T-helper 1 cell treated with Interleukin-12 subunit alpha and Interleukin-12 subunit beta and Interleukin-4 antibody, amounts not matched to agents 30 μg/mL and 1 μg/mL, for 36 hours (primary cell): ENCODE results near the gene GCAT.

Source experiments
- H3K27ac Mint-ChIP-seq: one replicate; pipeline ENCODE4 v1.8.0; 2021; ENCODE audit warnings: mild to moderate bottlenecking, mixed read lengths
- H3K27me3 Mint-ChIP-seq: one replicate; pipeline ENCODE4 v1.8.0; 2021; ENCODE audit warnings: low read depth, mixed read lengths
- H3K36me3 Mint-ChIP-seq: one replicate; pipeline ENCODE4 v1.8.0; 2021; ENCODE audit warnings: low read depth, mixed read lengths
- H3K4me1 Mint-ChIP-seq: one replicate; pipeline ENCODE4 v1.8.0; 2021; ENCODE audit warnings: low read depth, mixed read lengths
- H3K4me3 Mint-ChIP-seq: one replicate; pipeline ENCODE4 v1.8.0; 2021; ENCODE audit warnings: mild to moderate bottlenecking, moderate library complexity, mixed read lengths
- H3K9me3 Mint-ChIP-seq: one replicate; pipeline ENCODE4 v1.8.0; 2021; ENCODE audit warnings: mixed read lengths

GCAT gene

DNA sequence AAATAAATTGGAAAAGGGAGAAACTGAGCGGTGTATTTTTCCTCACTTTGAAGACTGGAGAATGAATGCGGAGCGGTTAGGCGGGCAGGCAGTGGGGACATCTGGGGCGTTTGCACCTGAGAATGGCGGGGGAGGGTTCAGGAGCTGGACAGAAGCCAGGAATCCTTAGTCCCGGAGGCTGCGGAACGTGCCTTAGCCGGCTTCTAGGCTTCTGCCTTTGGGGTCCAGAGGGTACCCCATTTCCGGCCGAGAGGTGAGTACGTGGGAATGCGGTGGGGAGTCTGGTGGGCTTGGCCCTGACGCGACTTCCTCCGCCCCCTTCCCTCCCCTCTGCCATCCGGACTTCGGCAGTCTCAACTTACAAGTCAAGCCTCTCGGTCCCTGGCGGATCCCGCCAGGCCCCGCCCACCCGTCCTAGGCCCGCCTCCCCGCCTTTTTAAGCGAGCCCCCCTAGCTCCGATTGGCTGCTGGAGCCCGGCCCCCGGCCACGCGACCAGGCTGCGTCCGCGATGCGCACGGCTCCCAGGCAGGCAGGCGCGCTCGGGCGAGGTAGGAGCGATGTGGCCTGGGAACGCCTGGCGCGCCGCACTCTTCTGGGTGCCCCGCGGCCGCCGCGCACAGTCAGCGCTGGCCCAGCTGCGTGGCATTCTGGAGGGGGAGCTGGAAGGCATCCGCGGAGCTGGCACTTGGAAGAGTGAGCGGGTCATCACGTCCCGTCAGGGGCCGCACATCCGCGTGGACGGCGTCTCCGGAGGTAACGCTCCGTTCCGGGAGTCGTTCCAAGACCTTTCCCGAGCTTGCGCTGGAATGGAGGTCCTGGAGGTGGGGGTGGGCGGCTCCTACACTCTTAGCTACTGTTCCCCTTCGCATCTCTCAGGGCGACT lies at the start of gene GCAT:
TSS of gene GCAT (plus strand) at position 525 of the 884 bp plus-strand sequence. CDS start at position 559, 34 bp downstream.
- Mint-ChIP-seq H3K4me1 (peaks cover 38% of the 10 kb centered on the region), H3K36me3 (peaks cover 3% of the 10 kb centered on the region), H3K27me3 (peaks cover 33% of the 10 kb centered on the region), H3K27ac (peak within 1 kb of the TSS; percentile 41), H3K9me3 (no peaks in the 10 kb centered on the region), H3K4me3 (peak within 1 kb of the TSS; percentile 77)

- peaks cover 8% of the 10 kb centered on the region for H3K36me3 Mint-ChIP-seq
- no peak overlapping the region for H3K27ac Mint-ChIP-seq
- H3K9me3 Mint-ChIP-seq = no peaks in the 10 kb centered on the region
- H3K4me1 Mint-ChIP-seq = peaks cover 1% of the 10 kb centered on the region
- no peak overlapping the region for H3K4me3 Mint-ChIP-seq
- no peaks in the 10 kb centered on the region for H3K27me3 Mint-ChIP-seq
Measured at GRCh38 chr22:37758694-37759093, 49.0 kb upstream of the GCAT start.

DNA sequence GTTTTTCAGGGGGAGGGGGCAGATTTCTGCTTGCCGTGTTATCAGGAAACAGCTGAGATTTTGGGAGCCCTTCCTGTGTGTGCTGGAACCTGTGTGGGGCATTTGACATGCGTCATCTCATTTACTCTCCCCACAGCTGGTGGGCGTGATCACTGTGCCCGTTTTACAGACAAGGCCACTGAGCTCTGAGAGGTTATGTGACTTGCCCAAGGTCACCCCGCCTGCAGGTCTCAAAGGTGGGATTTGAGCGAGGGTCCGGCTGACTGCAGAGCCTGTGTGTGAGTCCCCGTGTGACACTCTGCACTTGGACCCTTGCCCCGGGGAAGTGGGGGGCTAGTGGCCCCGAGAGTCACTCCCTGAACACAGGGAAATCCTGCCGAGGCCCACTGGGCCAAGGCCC lies 48.5 kb upstream of the GCAT start:
- no peaks in the 10 kb centered on the region for H3K9me3 Mint-ChIP-seq
- H3K27me3 Mint-ChIP-seq = no peaks in the 10 kb centered on the region
- H3K27ac Mint-ChIP-seq = no peak overlapping the region
- H3K36me3 Mint-ChIP-seq = peaks cover 13% of the 10 kb centered on the region
- no peak overlapping the region for H3K4me3 Mint-ChIP-seq
- H3K4me1 Mint-ChIP-seq = peaks cover 1% of the 10 kb centered on the region

- no peak overlapping the region for H3K4me3 Mint-ChIP-seq
- H3K27ac Mint-ChIP-seq = no peak overlapping the region
- H3K36me3 Mint-ChIP-seq = peaks cover 13% of the 10 kb centered on the region
- H3K4me1 Mint-ChIP-seq = peaks cover 1% of the 10 kb centered on the region
- no peaks in the 10 kb centered on the region for H3K27me3 Mint-ChIP-seq
- H3K9me3 Mint-ChIP-seq = no peaks in the 10 kb centered on the region
Measured at GRCh38 chr22:37760152-37760551, 47.6 kb upstream of the GCAT start.

GRCh38 chr22:37762389-37762836 lies 45.3 kb upstream of the GCAT start:
- peaks cover 1% of the 10 kb centered on the region for H3K4me1 Mint-ChIP-seq
- H3K9me3 Mint-ChIP-seq = no peaks in the 10 kb centered on the region
- no peak overlapping the region for H3K4me3 Mint-ChIP-seq
- H3K27me3 Mint-ChIP-seq = no peaks in the 10 kb centered on the region
- H3K36me3 Mint-ChIP-seq = peaks cover 8% of the 10 kb centered on the region
- no peak overlapping the region for H3K27ac Mint-ChIP-seq

DNA sequence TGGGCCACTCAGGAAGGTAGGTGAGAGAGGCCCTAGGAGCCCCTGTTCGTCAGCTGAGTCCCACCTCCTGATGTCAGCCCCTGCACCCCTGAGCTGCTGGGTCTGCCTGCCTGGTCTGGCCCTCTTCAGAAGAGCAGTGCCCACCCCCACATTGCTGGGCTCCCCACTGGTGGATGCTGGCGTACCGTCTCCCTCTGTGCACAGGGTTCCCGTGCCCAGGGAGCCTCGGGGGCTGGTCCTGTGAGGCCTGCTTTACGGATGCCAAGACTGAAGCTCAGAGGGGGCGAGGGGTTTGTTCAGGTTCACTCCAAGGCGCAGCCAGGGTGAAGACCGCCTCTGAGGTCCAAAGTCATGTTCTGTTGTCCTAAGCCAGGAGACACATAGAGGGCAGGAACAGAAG lies 44.7 kb upstream of the GCAT start:
- Mint-ChIP-seq H3K4me3 (no peak overlapping the region), H3K36me3 (peaks cover 8% of the 10 kb centered on the region), H3K9me3 (no peaks in the 10 kb centered on the region), H3K27ac (no peak overlapping the region), H3K27me3 (no peaks in the 10 kb centered on the region), H3K4me1 (peaks cover 1% of the 10 kb centered on the region)

GRCh38 chr22:37763652-37764051 lies 44.1 kb upstream of the GCAT start:
- Mint-ChIP-seq H3K27ac (no peak overlapping the region), H3K36me3 (peaks cover 5% of the 10 kb centered on the region)

DNA sequence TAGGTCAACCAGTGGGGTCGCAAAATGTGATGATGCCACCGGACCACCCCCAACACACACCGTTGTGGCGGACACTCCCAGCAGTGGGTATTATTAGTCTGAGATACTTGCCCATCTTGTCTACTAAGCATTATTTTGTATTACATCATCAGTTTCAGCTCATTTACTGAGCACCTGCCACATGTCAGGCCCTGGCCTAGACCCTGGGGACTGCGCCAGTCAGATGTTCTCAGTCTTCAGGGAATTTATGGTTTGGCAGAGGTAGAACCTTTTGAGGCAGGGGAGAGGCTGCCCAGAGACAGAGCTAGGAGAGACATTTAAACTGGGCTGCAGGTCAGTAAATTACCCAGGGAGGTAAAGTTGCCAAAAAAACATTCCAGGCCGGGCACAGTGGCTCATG lies 43.1 kb upstream of the GCAT start:
- Mint-ChIP-seq H3K4me3 (no peak overlapping the region), H3K27me3 (no peaks in the 10 kb centered on the region), H3K9me3 (no peaks in the 10 kb centered on the region), H3K4me1 (no peaks in the 10 kb centered on the region), H3K27ac (no peak overlapping the region), H3K36me3 (peaks cover 5% of the 10 kb centered on the region)

More at GRCh38 chr22:37763652-37764051, 44.1 kb upstream of the GCAT start:
- Mint-ChIP-seq H3K4me3 (no peak overlapping the region), H3K27me3 (no peaks in the 10 kb centered on the region), H3K4me1 (no peaks in the 10 kb centered on the region), H3K9me3 (no peaks in the 10 kb centered on the region)

DNA sequence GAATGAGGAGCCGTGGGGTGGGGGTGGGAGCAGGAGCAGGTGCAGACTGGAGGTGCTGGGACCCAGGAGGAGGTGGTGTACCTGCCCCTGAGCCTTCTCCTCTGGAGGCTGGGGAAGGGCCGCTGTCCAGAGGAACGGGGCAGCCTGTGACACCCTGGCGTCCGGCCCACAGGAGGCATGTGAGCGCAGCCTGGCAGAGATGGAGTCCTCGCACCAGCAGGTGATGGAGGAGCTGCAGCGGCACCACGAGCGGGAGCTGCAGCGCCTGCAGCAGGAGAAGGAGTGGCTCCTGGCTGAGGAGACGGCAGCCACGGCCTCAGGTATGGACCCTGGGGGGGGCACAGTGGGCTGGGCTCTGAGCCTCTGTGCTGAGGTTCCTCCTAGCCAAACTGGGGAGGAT lies 42.2 kb upstream of the GCAT start:
- Mint-ChIP-seq H3K27me3 (no peaks in the 10 kb centered on the region), H3K36me3 (peaks cover 5% of the 10 kb centered on the region), H3K4me3 (no peak overlapping the region), H3K27ac (no peak overlapping the region), H3K9me3 (no peaks in the 10 kb centered on the region), H3K4me1 (no peaks in the 10 kb centered on the region)

GRCh38 chr22:37765953-37766576 lies 41.7 kb upstream of the GCAT start:
- H3K4me1 Mint-ChIP-seq = no peaks in the 10 kb centered on the region
- no peaks in the 10 kb centered on the region for H3K27me3 Mint-ChIP-seq
- H3K36me3 Mint-ChIP-seq = peaks cover 5% of the 10 kb centered on the region
- H3K9me3 Mint-ChIP-seq = no peaks in the 10 kb centered on the region
- H3K27ac Mint-ChIP-seq = no peak overlapping the region
- H3K4me3 Mint-ChIP-seq = no peak overlapping the region

GRCh38 chr22:37768273-37768672 lies 39.5 kb upstream of the GCAT start:
- Mint-ChIP-seq H3K4me3 (no peak overlapping the region), H3K4me1 (no peaks in the 10 kb centered on the region), H3K27me3 (no peaks in the 10 kb centered on the region), H3K27ac (no peak overlapping the region), H3K36me3 (peaks cover 11% of the 10 kb centered on the region), H3K9me3 (no peaks in the 10 kb centered on the region)

- Mint-ChIP-seq H3K4me3 (no peak overlapping the region), H3K9me3 (no peaks in the 10 kb centered on the region), H3K4me1 (no peaks in the 10 kb centered on the region), H3K27ac (no peak overlapping the region), H3K36me3 (peaks cover 7% of the 10 kb centered on the region), H3K27me3 (no peaks in the 10 kb centered on the region)
Measured at GRCh38 chr22:37769056-37769455, 38.7 kb upstream of the GCAT start.

- H3K4me1 Mint-ChIP-seq = no peaks in the 10 kb centered on the region
- H3K4me3 Mint-ChIP-seq = no peak overlapping the region
- H3K36me3 Mint-ChIP-seq = peaks cover 5% of the 10 kb centered on the region
- H3K27ac Mint-ChIP-seq = no peak overlapping the region
- no peaks in the 10 kb centered on the region for H3K27me3 Mint-ChIP-seq
- no peaks in the 10 kb centered on the region for H3K9me3 Mint-ChIP-seq
Measured at GRCh38 chr22:37771081-37771480, 36.7 kb upstream of the GCAT start.

DNA sequence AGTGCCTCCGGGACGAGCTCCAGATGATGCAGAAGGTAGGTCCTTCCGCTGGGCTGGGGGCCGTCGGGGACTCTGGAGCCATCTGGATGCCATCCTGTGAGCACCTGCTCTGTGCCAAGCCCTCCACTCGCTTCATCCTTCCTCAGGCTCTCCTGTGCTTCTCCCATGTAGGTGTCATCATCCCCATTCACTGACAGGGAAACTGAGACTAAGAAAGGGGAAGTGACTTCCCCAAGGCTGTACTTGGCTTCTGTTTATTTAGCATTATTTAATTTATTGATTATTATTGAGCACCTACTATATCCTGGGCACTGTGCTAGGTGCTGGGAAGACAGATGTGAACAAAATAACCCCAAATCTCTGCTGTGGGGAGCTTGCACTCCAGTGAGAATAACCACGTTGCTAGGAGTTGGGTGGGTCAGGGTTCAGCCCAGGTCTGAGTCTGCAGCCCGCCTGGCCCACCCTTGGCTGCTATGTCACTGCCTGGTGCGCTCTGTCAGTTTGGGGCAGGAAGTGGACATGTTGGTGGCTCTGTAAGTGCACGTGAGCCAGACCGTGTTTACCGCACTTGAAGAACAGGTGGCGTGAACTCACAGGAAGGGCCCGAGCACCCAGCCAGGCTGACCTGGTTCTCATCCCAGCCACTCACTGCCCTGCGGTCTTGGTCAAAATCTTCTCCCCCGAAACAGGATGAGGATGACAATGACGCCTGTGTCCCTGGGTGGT lies 35.9 kb upstream of the GCAT start:
- no peak overlapping the region for H3K4me3 Mint-ChIP-seq
- H3K4me1 Mint-ChIP-seq = no peaks in the 10 kb centered on the region
- no peak overlapping the region for H3K27ac Mint-ChIP-seq
- H3K36me3 Mint-ChIP-seq = peaks cover 5% of the 10 kb centered on the region
- no peaks in the 10 kb centered on the region for H3K9me3 Mint-ChIP-seq
- H3K27me3 Mint-ChIP-seq = no peaks in the 10 kb centered on the region
